K562 (cell line): Measurements from ENCODE around the gene C1QTNF5. TPM values are rescaled to one million over a fixed set of nuclear protein-coding genes. Genes with fewer than 3 reads are reported as not detected.

Experiments
- ATAC-seq: fragments of 200-7000 bp; cut with Tn5 transposase; 3 replicates; pipeline ENCODE4 v1.9.1; 2020; ENCODE audit warnings: moderate library complexity
- BruUV-seq: library from RNA; stranded (reverse); fragments of 400-500 nt; replicated peaks from 2 replicates; lab custom pipeline; 2021; lab: Mats Ljungman, UMichigan
- CTCF ChIA-PET: fragments of 300-600 bp; formaldehyde crosslinking; extraction: SDS; loops from one replicate; lab custom pipeline; 2021; ENCODE audit warnings: low intra/inter-chr PET ratio; lab: Yijun Ruan, JAX
- POLR2A ChIA-PET: fragments of 300-600, 350-650 bp; sonication (Branson Sonifier 250); formaldehyde crosslinking; extraction: SDS; loops from one replicate; lab custom pipeline; 2021; ENCODE audit warnings: antibody characterized with exemption, inconsistent platforms; lab: Yijun Ruan, JAX
- DNase-seq, 4 experiments: peaks; one replicate each; pipeline versions ENCODE4 v3.0.0 to v3.0.0-alpha.2; 2011 to 2018; ENCODE audit warnings: low spot score in 3 of 4, mixed read lengths in 3 of 4; ENCODE audit errors: extremely low read depth in 1 of 4
- FAIRE-seq: peaks from 2 replicates; lab custom pipeline; 2011; peaks lifted over from hg19 to GRCh38; lab: Jason Lieb, UNC
- H2AFZ ChIP-seq: 2 replicates; pipeline ENCODE4 v1.6.0; 2011; ENCODE audit warnings: low read depth, low read length, control low read depth, inconsistent platforms
- H3K27ac ChIP-seq: fragments of 200-600 bp; 3 replicates; pipeline ENCODE4 v1.8.0; 2011; ENCODE audit warnings: low read depth, mild to moderate bottlenecking, control low read depth, inconsistent platforms, low read length, moderate library complexity, mixed read lengths; ENCODE audit errors: extremely low read depth
- H3K27me3 ChIP-seq, 2 experiments: fragments of 300-600 bp in 1 of 2; 2 replicates in 1 of 2; 3 replicates in 1 of 2; pipeline versions ENCODE4 v1.6.0 to v1.8.0; 2011; ENCODE audit warnings: inconsistent platforms in 2 of 2, low read length in 2 of 2, mild to moderate bottlenecking in 1 of 2, mixed read lengths in 1 of 2, moderate library complexity in 1 of 2; ENCODE audit not compliant: control insufficient read depth in 2 of 2, insufficient read depth in 2 of 2
- H3K36me3 ChIP-seq: fragments of 300-600 bp; 3 replicates; pipeline ENCODE4 v1.8.0; 2011; ENCODE audit warnings: mild to moderate bottlenecking, low read length, inconsistent platforms; ENCODE audit not compliant: control insufficient read depth, insufficient read depth
- H3K4me1 ChIP-seq, 2 experiments: fragments of 200-600 bp in 1 of 2; replicated peaks in 1 of 2; 2 replicates in 1 of 2; 3 replicates in 1 of 2; pipeline versions ENCODE4 v1.5.1 to v1.8.0; 2011; ENCODE audit warnings: inconsistent platforms in 2 of 2, low read length in 2 of 2, mild to moderate bottlenecking in 1 of 2, mixed read lengths in 1 of 2, moderate library complexity in 1 of 2; ENCODE audit not compliant: control insufficient read depth in 2 of 2, insufficient read depth in 2 of 2
- H3K4me2 ChIP-seq: 2 replicates; pipeline ENCODE4 v1.6.1; 2011; ENCODE audit warnings: low read length, control low read depth, inconsistent platforms, mixed read lengths; ENCODE audit not compliant: insufficient read depth
- H3K4me3 ChIP-seq: fragments of 200-600 bp; sonication (generic), shearing (Covaris generic); 2 replicates; pipeline ENCODE4 v1.5.1; 2016; ENCODE audit warnings: control low read depth, inconsistent platforms
- H3K79me2 ChIP-seq: fragments of 200-600 bp; 3 replicates; pipeline ENCODE4 v1.8.0; 2011; ENCODE audit warnings: low read length, inconsistent platforms; ENCODE audit not compliant: control insufficient read depth, insufficient read depth
- H3K9ac ChIP-seq, 2 experiments: 2 replicates each; pipeline versions ENCODE4 v1.6.0 to v1.6.1; 2011; ENCODE audit warnings: low read depth in 2 of 2, low read length in 2 of 2, control low read depth in 1 of 2, inconsistent platforms in 1 of 2, mild to moderate bottlenecking in 1 of 2, mixed read lengths in 1 of 2; ENCODE audit not compliant: insufficient read depth in 1 of 2
- H3K9me1 ChIP-seq: one replicate; pipeline ENCODE4 v1.6.0; 2011; ENCODE audit warnings: inconsistent platforms, mild to moderate bottlenecking, low read length, moderate library complexity; ENCODE audit not compliant: control insufficient read depth, insufficient read depth
- H3K9me3 ChIP-seq: replicated peaks from 2 replicates; pipeline ENCODE4 v1.5.1; 2011; ENCODE audit warnings: low read depth, low read length, inconsistent platforms; ENCODE audit not compliant: control insufficient read depth, insufficient read depth
- H4K20me1 ChIP-seq: replicated peaks from 2 replicates; pipeline ENCODE4 v1.6.1; 2011; ENCODE audit warnings: low read length, inconsistent platforms, mixed read lengths; ENCODE audit not compliant: control insufficient read depth, insufficient read depth
- CBFA2T2 ChIP-seq: fragments of 450-650 bp; conservative IDR thresholded peaks from 2 replicates; pipeline ENCODE4 v1.6.1; 2017; ENCODE audit warnings: mild to moderate bottlenecking
- FUS ChIP-seq: fragments of 200-400 bp; formaldehyde crosslinking; optimal IDR thresholded peaks from 2 replicates; pipeline ENCODE3; 2017; ENCODE audit warnings: low read depth, low read length
- LARP7 ChIP-seq: fragments of 450-650 bp; IDR thresholded peaks from 2 replicates; pipeline ENCODE4 v1.6.1; 2016
- MXI1 ChIP-seq: IDR thresholded peaks from 2 replicates; pipeline ENCODE4 v1.6.1; 2011; ENCODE audit warnings: low read depth, mild to moderate bottlenecking, improper control_type of control experiment, low read length
- NFIX ChIP-seq: fragments of 250-450 bp; sonication (Bioruptor Pico); IDR thresholded peaks from 2 replicates; pipeline ENCODE4 v1.4.0; 2020; ENCODE audit warnings: low read depth, mild to moderate bottlenecking, moderate library complexity
- NR2C2 ChIP-seq, 2 experiments: fragments of 200-800 bp in 1 of 2; sonication (Bioruptor generic) in 1 of 2; sonication (generic) in 1 of 2; formaldehyde crosslinking in 1 of 2; IDR thresholded peaks; 2 replicates each; pipeline versions ENCODE4 v1.6.1 to v1.8.0; 2016 to 2022; ENCODE audit warnings: mild to moderate bottlenecking in 1 of 2, missing compliant biosample characterization in 1 of 2, missing genetic modification characterization in 1 of 2, missing genetic modification reagents in 1 of 2
- ZFPM2 ChIP-seq: fragments of 250-450 bp; sonication (Bioruptor Pico); IDR thresholded peaks from 2 replicates; pipeline ENCODE4 v1.5.1; 2022; ENCODE audit warnings: mild to moderate bottlenecking
- ZNF507 ChIP-seq: conservative IDR thresholded peaks from 2 replicates; pipeline ENCODE4 v1.6.1; 2017; ENCODE audit warnings: missing genetic modification characterization, missing compliant biosample characterization
- ZNF561 ChIP-seq: fragments of 450-650 bp; formaldehyde crosslinking; conservative IDR thresholded peaks from 2 replicates; pipeline ENCODE4 v1.4.0; 2020; ENCODE audit warnings: mild to moderate bottlenecking, moderate library complexity
- WGBS: fragments of 100-300 bp; shearing (Covaris generic); methylation state at CpG from one replicate; pipeline ENCODE4 v1.1.6; 2016; ENCODE audit warnings: low coverage, mixed read lengths; ENCODE audit not compliant: insufficient coverage; ENCODE audit errors: missing lambda C conversion rate; 5-methylcytosine and 5-hydroxymethylcytosine counted together
- in situ Hi-C: fragments of 300-500 bp; cut with MboI; formaldehyde crosslinking; loops from 4 replicates; pipeline ENCODE4 v1.15.0; 2018; ENCODE audit warnings: inconsistent platforms, mixed read lengths
- intact Hi-C: fragments of 100-400 bp; cut with micrococcal nuclease; formaldehyde crosslinking; loops from 2 replicates; pipeline ENCODE4 v1.14.2; 2022
- polyA plus RNA-seq, 8 experiments: library from polyadenylated mRNA; depleted of rRNA in 4 of 8; stranded (reverse) in 5 of 8; unstranded in 3 of 8; fragments of >200 nt; fragmentation: Nextera tagmentation in 2 of 8; fragmentation: Illumina TruSeq in 1 of 8; extraction: Ambion mirVana in 2 of 8; extraction: Trizol in 1 of 8; gene quantifications; 2 replicates each; pipeline versions ENCODE4 v1.2.1 to v1.2.3, GENCODE V29; 2011 to 2014; ENCODE audit warnings: inconsistent platforms in 1 of 8, missing spikeins in 1 of 8
- total RNA-seq, 7 experiments: library from RNA; depleted of rRNA in 6 of 7; stranded (reverse); fragments of >200 nt in 6 of 7; fragmentation: Illumina TruSeq in 2 of 7; extraction: Trizol in 2 of 7; gene quantifications; 2 replicates each; pipeline versions ENCODE4 v1.2.1 to v1.2.3, GENCODE V29; 2011 to 2021; ENCODE audit warnings: low replicate concordance in 1 of 7
- TF ChIP-seq, protein P1 (sequence below): fragments of 250-450 bp; sonication (Bioruptor Pico); IDR thresholded peaks from 2 replicates; pipeline ENCODE4 v1.4.0; 2020; ENCODE audit warnings: mild to moderate bottlenecking, moderate library complexity
- TF ChIP-seq, protein P2 (sequence below): sonication (generic); formaldehyde crosslinking; IDR thresholded peaks from 2 replicates; pipeline ENCODE4 v1.8.0; 2022; ENCODE audit warnings: missing genetic modification reagents, mild to moderate bottlenecking, borderline replicate concordance
- TF ChIP-seq, protein P3 (sequence below): fragments of 250-450 bp; sonication (Bioruptor Pico); IDR thresholded peaks from 2 replicates; pipeline ENCODE4 v1.8.0; 2022; ENCODE audit warnings: moderate library complexity, mild to moderate bottlenecking, inconsistent platforms
- TF ChIP-seq, protein P4 (sequence below): fragments of 450-650 bp; formaldehyde crosslinking; IDR thresholded peaks from 2 replicates; pipeline ENCODE4 v1.4.0; 2020; ENCODE audit warnings: mild to moderate bottlenecking, moderate library complexity

Gene C1QTNF5
- total and polyA plus RNA-seq, 9 of the 15 experiments (the other 6 are each of a cell fraction or from before 2014, with no cell fraction given), result 0.07 to 0.76 (median 0.24) TPM; not detected in 1

DNA sequence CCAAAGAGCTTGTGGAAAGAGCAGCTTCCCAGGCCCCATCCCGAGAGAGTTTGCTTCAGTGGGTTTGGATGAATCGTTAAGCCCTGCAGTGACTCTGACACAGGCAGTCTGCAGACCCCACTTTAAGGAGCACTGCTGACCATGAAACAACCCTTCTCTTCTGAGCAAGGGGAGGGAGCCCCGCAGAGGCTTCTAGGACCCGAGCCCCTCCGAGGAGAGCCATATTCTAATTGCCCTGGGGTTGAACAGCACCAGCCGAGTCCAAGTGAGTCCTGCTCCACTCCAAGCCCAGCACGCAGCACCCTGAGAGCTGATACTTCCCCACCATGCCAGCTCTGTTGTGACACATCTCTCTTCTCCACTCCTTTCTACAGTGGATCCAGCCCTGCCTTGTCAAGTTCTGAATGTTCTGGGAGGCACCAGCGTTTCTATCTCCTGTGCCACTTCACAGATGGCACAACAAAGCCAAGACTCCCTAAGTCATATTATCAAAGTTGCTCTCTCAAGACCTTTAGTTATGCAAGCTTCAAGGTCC, 30.5 kb upstream of the C1QTNF5 start:
- Histone ChIP-seq H3K4me1 (peaks cover 58 to 68% of the 10 kb centered on the region in 2 experiments), H3K27ac (no peak overlapping the region)

More for the DNA sequence above, 30.5 kb upstream of the C1QTNF5 start:
- peaks cover 3% of the 10 kb centered on the region; the same call in 1 of the 3 replicates for H3K79me2 ChIP-seq
- H3K36me3 ChIP-seq, result peaks cover 20% of the 10 kb centered on the region; the same call in 1 of the 3 replicates
- DNase-seq (no peak), ATAC-seq (no peak), FAIRE-seq (no peak)
- intact Hi-C loops (loop anchor here (5.0 kb wide), 1 partner anchor 34 kb away; no protein-coding TSS in a partner anchor), in situ Hi-C loops (no loop called here)
- peaks cover 5% of the 10 kb centered on the region; the same call in 1 of the 2 replicates for H4K20me1 ChIP-seq
- no peaks in the 10 kb centered on the region for H3K9me1 ChIP-seq
- peak overlapping the region in 1 of 2 experiments; percentile 79; a peak in 1 of 4 replicates for H3K9ac ChIP-seq
- TF ChIP-seq ZFPM2 (CRISPR knock-in tag), result no peak
- TF ChIP-seq LARP7, result no peak
- TF ChIP-seq, protein P1, sequence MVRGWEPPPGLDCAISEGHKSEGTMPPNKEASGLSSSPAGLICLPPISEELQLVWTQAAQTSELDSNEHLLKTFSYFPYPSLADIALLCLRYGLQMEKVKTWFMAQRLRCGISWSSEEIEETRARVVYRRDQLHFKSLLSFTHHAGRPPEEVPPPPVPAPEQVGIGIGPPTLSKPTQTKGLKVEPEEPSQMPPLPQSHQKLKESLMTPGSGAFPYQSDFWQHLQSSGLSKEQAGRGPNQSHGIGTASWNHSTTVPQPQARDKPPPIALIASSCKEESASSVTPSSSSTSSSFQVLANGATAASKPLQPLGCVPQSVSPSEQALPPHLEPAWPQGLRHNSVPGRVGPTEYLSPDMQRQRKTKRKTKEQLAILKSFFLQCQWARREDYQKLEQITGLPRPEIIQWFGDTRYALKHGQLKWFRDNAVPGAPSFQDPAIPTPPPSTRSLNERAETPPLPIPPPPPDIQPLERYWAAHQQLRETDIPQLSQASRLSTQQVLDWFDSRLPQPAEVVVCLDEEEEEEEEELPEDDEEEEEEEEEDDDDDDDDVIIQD (CRISPR knock-in tag), result no peak
- no peak for TF ChIP-seq NR2C2 (CRISPR knock-in tag; IDR thresholded peaks at IDR 0.05)
- no peak for TF ChIP-seq NR2C2 (tag; IDR thresholded peaks at IDR 0.05)
- TF ChIP-seq, protein P2, sequence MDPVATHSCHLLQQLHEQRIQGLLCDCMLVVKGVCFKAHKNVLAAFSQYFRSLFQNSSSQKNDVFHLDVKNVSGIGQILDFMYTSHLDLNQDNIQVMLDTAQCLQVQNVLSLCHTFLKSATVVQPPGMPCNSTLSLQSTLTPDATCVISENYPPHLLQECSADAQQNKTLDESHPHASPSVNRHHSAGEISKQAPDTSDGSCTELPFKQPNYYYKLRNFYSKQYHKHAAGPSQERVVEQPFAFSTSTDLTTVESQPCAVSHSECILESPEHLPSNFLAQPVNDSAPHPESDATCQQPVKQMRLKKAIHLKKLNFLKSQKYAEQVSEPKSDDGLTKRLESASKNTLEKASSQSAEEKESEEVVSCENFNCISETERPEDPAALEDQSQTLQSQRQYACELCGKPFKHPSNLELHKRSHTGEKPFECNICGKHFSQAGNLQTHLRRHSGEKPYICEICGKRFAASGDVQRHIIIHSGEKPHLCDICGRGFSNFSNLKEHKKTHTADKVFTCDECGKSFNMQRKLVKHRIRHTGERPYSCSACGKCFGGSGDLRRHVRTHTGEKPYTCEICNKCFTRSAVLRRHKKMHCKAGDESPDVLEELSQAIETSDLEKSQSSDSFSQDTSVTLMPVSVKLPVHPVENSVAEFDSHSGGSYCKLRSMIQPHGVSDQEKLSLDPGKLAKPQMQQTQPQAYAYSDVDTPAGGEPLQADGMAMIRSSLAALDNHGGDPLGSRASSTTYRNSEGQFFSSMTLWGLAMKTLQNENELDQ (CRISPR knock-in tag), result no peak
- TF ChIP-seq NFIX (CRISPR knock-in tag), result no peak
- TF ChIP-seq CBFA2T2, result no peak
- TF ChIP-seq ZNF561 (CRISPR knock-in tag), result no peak
- TF ChIP-seq, protein P3, sequence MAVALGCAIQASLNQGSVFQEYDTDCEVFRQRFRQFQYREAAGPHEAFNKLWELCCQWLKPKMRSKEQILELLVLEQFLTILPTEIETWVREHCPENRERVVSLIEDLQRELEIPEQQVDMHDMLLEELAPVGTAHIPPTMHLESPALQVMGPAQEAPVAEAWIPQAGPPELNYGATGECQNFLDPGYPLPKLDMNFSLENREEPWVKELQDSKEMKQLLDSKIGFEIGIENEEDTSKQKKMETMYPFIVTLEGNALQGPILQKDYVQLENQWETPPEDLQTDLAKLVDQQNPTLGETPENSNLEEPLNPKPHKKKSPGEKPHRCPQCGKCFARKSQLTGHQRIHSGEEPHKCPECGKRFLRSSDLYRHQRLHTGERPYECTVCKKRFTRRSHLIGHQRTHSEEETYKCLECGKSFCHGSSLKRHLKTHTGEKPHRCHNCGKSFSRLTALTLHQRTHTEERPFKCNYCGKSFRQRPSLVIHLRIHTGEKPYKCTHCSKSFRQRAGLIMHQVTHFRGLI (CRISPR knock-in tag), result no peak
- no peak for TF ChIP-seq ZNF507 (tag)
- TF ChIP-seq, protein P4, sequence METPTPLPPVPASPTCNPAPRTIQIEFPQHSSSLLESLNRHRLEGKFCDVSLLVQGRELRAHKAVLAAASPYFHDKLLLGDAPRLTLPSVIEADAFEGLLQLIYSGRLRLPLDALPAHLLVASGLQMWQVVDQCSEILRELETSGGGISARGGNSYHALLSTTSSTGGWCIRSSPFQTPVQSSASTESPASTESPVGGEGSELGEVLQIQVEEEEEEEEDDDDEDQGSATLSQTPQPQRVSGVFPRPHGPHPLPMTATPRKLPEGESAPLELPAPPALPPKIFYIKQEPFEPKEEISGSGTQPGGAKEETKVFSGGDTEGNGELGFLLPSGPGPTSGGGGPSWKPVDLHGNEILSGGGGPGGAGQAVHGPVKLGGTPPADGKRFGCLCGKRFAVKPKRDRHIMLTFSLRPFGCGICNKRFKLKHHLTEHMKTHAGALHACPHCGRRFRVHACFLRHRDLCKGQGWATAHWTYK, result no peak
- no peak for TF ChIP-seq FUS
- TF ChIP-seq MXI1, result no peak
- H3K27me3 ChIP-seq, result no peaks in the 10 kb centered on the region
- POLR2A ChIA-PET, result interaction anchor here (0.5 to 1.0 kb wide), 4 partner anchors 9 to 38 kb away, joined by 3 read pairs; no protein-coding TSS in a partner anchor
- no TSS peak for BruUV-seq
- H3K9me3 ChIP-seq, result no peaks in the 10 kb centered on the region
- no peak overlapping the region for H3K4me2 ChIP-seq
- no peak overlapping the region for H2AFZ ChIP-seq
- H3K4me3 ChIP-seq, result no peak overlapping the region
- 67% methylated on average over 8 of the region's 8 CpGs for WGBS
- CTCF ChIA-PET, result interaction anchor here (5.9 kb wide), 1 partner anchor 15 kb away, joined by 41 read pairs; no protein-coding TSS in a partner anchor
